K562 (cell line): ENCODE measurements around the gene NCOA6. TPM values are rescaled to one million over a fixed set of nuclear protein-coding genes. Genes with fewer than 3 reads are reported as not detected.
A peak's percentile ranks its signal among the peaks of the same experiment; 100 is the strongest.

Source experiments
- CHD2 ChIP-seq: IDR thresholded peaks from 2 replicates; pipeline ENCODE4 v1.6.1; 2011; ENCODE audit warnings: low read depth, low read length
- E4F1 ChIP-seq: fragments of 250-450 bp; sonication (Bioruptor Pico); IDR thresholded peaks from 2 replicates; pipeline ENCODE4 v1.5.0; 2021; ENCODE audit warnings: mild to moderate bottlenecking, borderline replicate concordance
- RBFOX2 ChIP-seq: fragments of 200-400 bp; formaldehyde crosslinking; IDR thresholded peaks from 2 replicates; pipeline ENCODE4 v1.6.1; 2017; ENCODE audit warnings: low read depth, mild to moderate bottlenecking, low read length, moderate library complexity
- STAG1 ChIP-seq: sonication (generic); formaldehyde crosslinking; IDR thresholded peaks from 2 replicates; pipeline ENCODE4 v1.5.0; 2020; ENCODE audit warnings: missing genetic modification reagents, borderline replicate concordance
- STAT5B ChIP-seq: fragments of 250-450 bp; sonication (Bioruptor Pico); IDR thresholded peaks from 2 replicates; pipeline ENCODE4 v1.8.0; 2021; ENCODE audit warnings: mild to moderate bottlenecking, inconsistent platforms
- TFAP4 ChIP-seq: sonication (generic); formaldehyde crosslinking; IDR thresholded peaks from 2 replicates; pipeline ENCODE4 v1.8.0; 2022; ENCODE audit warnings: missing genetic modification reagents, mild to moderate bottlenecking, moderate library complexity, borderline replicate concordance
- ZNF280B ChIP-seq: fragments of 250-450 bp; sonication (Bioruptor Pico); IDR thresholded peaks from 2 replicates; pipeline ENCODE4 v1.5.1; 2021; ENCODE audit warnings: mild to moderate bottlenecking
- ZNF41 ChIP-seq: fragments of 250-450 bp; sonication (Bioruptor Pico); conservative IDR thresholded peaks from 2 replicates; pipeline ENCODE4 v1.4.0; 2020; ENCODE audit warnings: mild to moderate bottlenecking
- ZNF639 ChIP-seq, 2 experiments: fragments of 200-800 bp in 1 of 2; sonication (Bioruptor generic) in 1 of 2; sonication (generic) in 1 of 2; formaldehyde crosslinking in 1 of 2; IDR thresholded peaks in 1 of 2; conservative IDR thresholded peaks in 1 of 2; 2 replicates each; pipeline versions ENCODE4 v1.5.0 to v1.6.1; 2016 to 2020; ENCODE audit warnings: missing compliant biosample characterization in 1 of 2, missing genetic modification characterization in 1 of 2, missing genetic modification reagents in 1 of 2
- polyA plus RNA-seq, 8 experiments: library from polyadenylated mRNA; depleted of rRNA in 4 of 8; stranded (reverse) in 5 of 8; unstranded in 3 of 8; fragments of >200 nt; fragmentation: Nextera tagmentation in 2 of 8; fragmentation: Illumina TruSeq in 1 of 8; extraction: Ambion mirVana in 2 of 8; extraction: Trizol in 1 of 8; gene quantifications; 2 replicates each; pipeline versions ENCODE4 v1.2.1 to v1.2.3, GENCODE V29; 2011 to 2014; ENCODE audit warnings: inconsistent platforms in 1 of 8, missing spikeins in 1 of 8
- total RNA-seq, 7 experiments: library from RNA; depleted of rRNA in 6 of 7; stranded (reverse); fragments of >200 nt in 6 of 7; fragmentation: Illumina TruSeq in 2 of 7; extraction: Trizol in 2 of 7; gene quantifications; 2 replicates each; pipeline versions ENCODE4 v1.2.1 to v1.2.3, GENCODE V29; 2011 to 2021; ENCODE audit warnings: low replicate concordance in 1 of 7

The NCOA6 gene
- total and polyA plus RNA-seq, 9 of the 15 experiments (the other 6 are each of a cell fraction or from before 2014, with no cell fraction given), result 6.1 to 25.0 (median 9.5) TPM

GRCh38 chr20:34705397-34706301, 119.8 kb downstream of the NCOA6 start (continued):
- TF ChIP-seq ZNF639 (CRISPR knock-in tag; conservative IDR thresholded peaks at IDR 0.05 in 1 of 2, IDR thresholded peaks at IDR 0.05 in 1 of 2), result no peak
- no peak for TF ChIP-seq STAT5B (CRISPR knock-in tag)
- TF ChIP-seq ZNF41 (CRISPR knock-in tag), result no peak
- no peak for TF ChIP-seq CHD2
- TF ChIP-seq STAG1 (CRISPR knock-in tag), result 0 out of 2 replicates have a peak, but pooled peaks have one; percentile 24
- TF ChIP-seq ZNF280B, result no peak
- peak; percentile 87 for TF ChIP-seq TFAP4 (CRISPR knock-in tag)
- TF ChIP-seq E4F1 (CRISPR knock-in tag), result no peak
- no peak for TF ChIP-seq RBFOX2
